ENCODE data around the gene KCNH4.
"Not testable (repeated sequence)": the region's sequence is repeated elsewhere in the genome, so short reads cannot be mapped to it uniquely, and the experiment has no call there.

Gene KCNH4

GRCh38 chr17:42187833-42188232 lies 6.9 kb upstream of the KCNH4 start:
- DNase-seq (ENCODE audit: low read depth): no peak
- no peak overlapping the region for H3K4me3 ChIP-seq (ENCODE audit: low read length)
- TF ChIP-seq CTCF (IDR thresholded peaks at IDR 0.05; ENCODE audit: insufficient read depth, low read depth, low read length, missing control alignments): no peak

GRCh38 chr17:42186191-42186590 lies 5.2 kb upstream of the KCNH4 start:
- H3K4me3 ChIP-seq (ENCODE audit: low read length); DNase-seq (ENCODE audit: low read depth): not testable (repeated sequence)

- TF ChIP-seq CTCF (IDR thresholded peaks at IDR 0.05; ENCODE audit: insufficient read depth, low read depth, low read length, missing control alignments): no peak
Observed at GRCh38 chr17:42185621-42185930, 4.6 kb upstream of the KCNH4 start.

GRCh38 chr17:42184713-42185620 lies 4.0 kb upstream of the KCNH4 start, which contains the start of gene HCRT:
Gene HCRT, minus strand, starts transcription at chr17:42185452. Its CDS starts 87 bp downstream, at chr17:42185365.
- no peak within 1 kb of the TSS for H3K4me3 ChIP-seq (ENCODE audit: low read length)
- TF ChIP-seq CTCF (IDR thresholded peaks at IDR 0.05; ENCODE audit: insufficient read depth, low read depth, low read length, missing control alignments): no peak
- peak; percentile 6 for DNase-seq (ENCODE audit: low read depth)

More at GRCh38 chr17:42185621-42185930, 4.6 kb upstream of the KCNH4 start:
- no peak overlapping the region for H3K4me3 ChIP-seq (ENCODE audit: low read length)
- DNase-seq (ENCODE audit: low read depth): no peak

- no peak for TF ChIP-seq CTCF (IDR thresholded peaks at IDR 0.05; ENCODE audit: insufficient read depth, low read depth, low read length, missing control alignments)
- peak; percentile 26 for DNase-seq (ENCODE audit: low read depth)
- H3K4me3 ChIP-seq (ENCODE audit: low read length): no peak overlapping the region
Observed at GRCh38 chr17:42183741-42184711, 3.1 kb upstream of the KCNH4 start.

- no peak for TF ChIP-seq CTCF (IDR thresholded peaks at IDR 0.05; ENCODE audit: insufficient read depth, low read depth, low read length, missing control alignments)
- H3K4me3 ChIP-seq (ENCODE audit: low read length): no peak overlapping the region
- peak; percentile 39 for DNase-seq (ENCODE audit: low read depth)
Observed at GRCh38 chr17:42182927-42183734, 2.2 kb upstream of the KCNH4 start.
